ENCODE measurements around the gene FGFR4. TPM values are rescaled to one million over a fixed set of nuclear protein-coding genes. Genes with fewer than 3 reads are reported as not detected.
A peak's percentile ranks its signal among the peaks of the same experiment; 100 is the strongest.

The FGFR4 gene
- total RNA-seq, 4 donors from 2014 or later, result 15.3 to 86.2 (median 22.2) TPM

- WGBS, 2 donors (ENCODE audit: low coverage in 1 of 2), result 37 to 71% methylated on average over 2 to 12 of the region's 12 CpGs
- Histone ChIP-seq H3K27me3 (no peaks in the 10 kb centered on the region), H3K9me3 (no peaks in the 10 kb centered on the region), H3K4me3 (no peak overlapping the region), H3K27ac (peak overlapping the region; percentile 49 to 72 (median 66)), H3K4me1 (peaks cover 2 to 51% (median 33%) of the 10 kb centered on the region in 4 donors), H3K36me3 (no peaks in the 10 kb centered on the region)
- in situ Hi-C loops (cut with MboI; ENCODE audit: low pct_ligation_motif_present in 1 of 4, low pct_unique_long_range_greater_than_20kb in 1 of 4, low sequenced_read_pairs in 3 of 4), result no loop called here
- intact Hi-C loops (cut with DNase I; ENCODE audit: low total_unique reads), result loop anchor here (10.0 kb wide), 1 partner anchor 1630 kb away; no protein-coding TSS in a partner anchor
- peak; percentile 73 for DNase-seq
- TF ChIP-seq POLR2A (IDR thresholded peaks at IDR 0.05), result no peak
- peak; percentile 74 to 94 (median 93) for TF ChIP-seq POLR2AphosphoS5 (IDR thresholded peaks at IDR 0.05)
These were observed 7.7 kb downstream of the FGFR4 start for GRCh38 chr5:177094224-177095087.

GRCh38 chr5:177095088-177095669, 8.5 kb downstream of the FGFR4 start:
- H3K27ac ChIP-seq, result peak overlapping the region; percentile 49 to 72 (median 66)
- WGBS, 2 donors (ENCODE audit: low coverage in 1 of 2), result 71 to 90% methylated on average over 7 to 28 of the region's 28 CpGs
- H3K9me3 ChIP-seq, result no peaks in the 10 kb centered on the region
- TF ChIP-seq EP300 (IDR thresholded peaks at IDR 0.05; ENCODE audit: low read depth) (no peak), POLR2A (IDR thresholded peaks at IDR 0.05) (no peak), POLR2AphosphoS5 (IDR thresholded peaks at IDR 0.05) (no peak), CTCF (IDR thresholded peaks at IDR 0.05) (no peak)
- no peaks in the 10 kb centered on the region for H3K27me3 ChIP-seq
- no peaks in the 10 kb centered on the region for H3K36me3 ChIP-seq
- intact Hi-C loops (cut with DNase I; ENCODE audit: low total_unique reads), result loop anchor here (10.0 kb wide), 1 partner anchor 1630 kb away; no protein-coding TSS in a partner anchor
- in situ Hi-C loops (cut with MboI; ENCODE audit: low pct_ligation_motif_present in 1 of 4, low pct_unique_long_range_greater_than_20kb in 1 of 4, low sequenced_read_pairs in 3 of 4), result no loop called here
- DNase-seq, result no peak
- peaks cover 0 to 47% (median 28%) of the 10 kb centered on the region in 4 donors for H3K4me1 ChIP-seq
- H3K4me3 ChIP-seq, result no peak overlapping the region

- Histone ChIP-seq H3K27me3 (no peaks in the 10 kb centered on the region), H3K9me3 (no peaks in the 10 kb centered on the region), H3K36me3 (no peaks in the 10 kb centered on the region), H3K27ac (peak overlapping the region; percentile 49 to 72 (median 66)), H3K4me3 (no peak overlapping the region), H3K4me1 (peaks cover 0 to 42% (median 22%) of the 10 kb centered on the region in 4 donors)
- TF ChIP-seq POLR2A (IDR thresholded peaks at IDR 0.05), result no peak
- TF ChIP-seq CTCF (IDR thresholded peaks at IDR 0.05), result no peak
- TF ChIP-seq POLR2AphosphoS5 (IDR thresholded peaks at IDR 0.05), result no peak
- TF ChIP-seq EP300 (IDR thresholded peaks at IDR 0.05; ENCODE audit: low read depth), result no peak
- intact Hi-C loops (cut with DNase I; ENCODE audit: low total_unique reads), result loop anchor here (10.0 kb wide), 1 partner anchor 1632 kb away; no protein-coding TSS in a partner anchor
- in situ Hi-C loops (cut with MboI; ENCODE audit: low pct_ligation_motif_present in 1 of 4, low pct_unique_long_range_greater_than_20kb in 1 of 4, low sequenced_read_pairs in 3 of 4), result no loop called here
- DNase-seq, result no peak
- 62 to 80% methylated on average over 3 to 29 of the region's 29 CpGs for WGBS, 2 donors (ENCODE audit: low coverage in 1 of 2)
These were observed 9.7 kb downstream of the FGFR4 start for GRCh38 chr5:177096162-177097015.

GRCh38 chr5:177097016-177097985, 10.6 kb downstream of the FGFR4 start:
- TF ChIP-seq CTCF (IDR thresholded peaks at IDR 0.05) (no peak), POLR2A (IDR thresholded peaks at IDR 0.05) (no peak), POLR2AphosphoS5 (IDR thresholded peaks at IDR 0.05) (no peak), EP300 (IDR thresholded peaks at IDR 0.05; ENCODE audit: low read depth) (no peak)
- in situ Hi-C loops (cut with MboI; ENCODE audit: low pct_ligation_motif_present in 1 of 4, low pct_unique_long_range_greater_than_20kb in 1 of 4, low sequenced_read_pairs in 3 of 4) (no loop called here), intact Hi-C loops (cut with DNase I; ENCODE audit: low total_unique reads) (loop anchor here (10.0 kb wide), 1 partner anchor 1632 kb away; no protein-coding TSS in a partner anchor)
- Histone ChIP-seq H3K4me1 (peaks cover 0 to 34% (median 17%) of the 10 kb centered on the region in 4 donors), H3K9me3 (no peaks in the 10 kb centered on the region), H3K27ac (peak overlapping the region; percentile 59 to 70 (median 63)), H3K36me3 (no peaks in the 10 kb centered on the region), H3K4me3 (no peak overlapping the region), H3K27me3 (no peaks in the 10 kb centered on the region)
- WGBS, 2 donors (ENCODE audit: low coverage in 1 of 2), result 84% methylated on average over 26 of the region's 30 CpGs; no CpG with 5 or more reads in 1 of the 2 donors
- DNase-seq, result no peak

Data from transverse colon (tissue), 4 donors.